MM.1S (cell line): ENCODE measurements around the gene CPEB4.

Source experiments
- DNase-seq: peaks from one replicate; pipeline ENCODE4 v3.0.0-alpha.2; 2015
- H2AFZ ChIP-seq: fragments of 300-600 bp; sonication (generic); 2 replicates; pipeline ENCODE4 v1.6.0; 2016; ENCODE audit warnings: antibody characterized with exemption, low read length
- H3F3A ChIP-seq: fragments of 300-600 bp; sonication (generic); 2 replicates; pipeline ENCODE4 v1.6.1; 2016; ENCODE audit warnings: mild to moderate bottlenecking, antibody characterized with exemption, low read length, moderate library complexity, mixed read lengths; ENCODE audit not compliant: insufficient read depth
- H3K27ac ChIP-seq: fragments of 300-600 bp; sonication (generic); 2 replicates; pipeline ENCODE4 v1.5.1; 2016; ENCODE audit warnings: mild to moderate bottlenecking, low read length
- H3K27me3 ChIP-seq: fragments of 300-600 bp; sonication (generic); replicated peaks from 2 replicates; pipeline ENCODE4 v1.6.0; 2016; ENCODE audit warnings: low read length; ENCODE audit not compliant: insufficient read depth
- H3K36me3 ChIP-seq: fragments of 300-600 bp; sonication (generic); replicated peaks from 2 replicates; pipeline ENCODE4 v1.6.1; 2016; ENCODE audit warnings: mild to moderate bottlenecking, low read length, mixed read lengths; ENCODE audit not compliant: insufficient read depth
- H3K4me1 ChIP-seq: fragments of 300-600 bp; sonication (generic); 2 replicates; pipeline ENCODE4 v1.6.1; 2016; ENCODE audit warnings: low read length, mixed read lengths
- H3K4me2 ChIP-seq: fragments of 300-600 bp; sonication (generic); 2 replicates; pipeline ENCODE4 v1.6.0; 2016; ENCODE audit warnings: low read depth, low read length
- H3K4me3 ChIP-seq: fragments of 300-600 bp; sonication (generic); 2 replicates; pipeline ENCODE4 v1.5.1; 2016; ENCODE audit warnings: low read length, mixed read lengths
- H3K79me2 ChIP-seq: fragments of 300-600 bp; sonication (generic); 2 replicates; pipeline ENCODE4 v1.6.1; 2016; ENCODE audit warnings: mixed run types, low read length, mixed read lengths
- H3K9ac ChIP-seq: fragments of 300-600 bp; sonication (generic); 2 replicates; pipeline ENCODE4 v1.6.1; 2016; ENCODE audit warnings: low read length, mixed read lengths
- H3K9me2 ChIP-seq: fragments of 300-600 bp; sonication (generic); replicated peaks from 2 replicates; pipeline ENCODE4 v1.6.1; 2016; ENCODE audit warnings: mild to moderate bottlenecking, low read length, mixed read lengths; ENCODE audit not compliant: insufficient read depth
- H3K9me3 ChIP-seq: fragments of 300-600 bp; sonication (generic); replicated peaks from 2 replicates; pipeline ENCODE4 v1.6.1; 2016; ENCODE audit warnings: mild to moderate bottlenecking, low read length, mixed read lengths; ENCODE audit not compliant: insufficient read depth
- H4K20me1 ChIP-seq: fragments of 300-600 bp; sonication (generic); 2 replicates; pipeline ENCODE4 v1.6.1; 2016; ENCODE audit warnings: mild to moderate bottlenecking, low read length, moderate library complexity, mixed read lengths; ENCODE audit not compliant: insufficient read depth
- EZH2 ChIP-seq: fragments of 300-600 bp; sonication (generic); optimal IDR thresholded peaks from 2 replicates; pipeline ENCODE3; 2017; ENCODE audit warnings: low read depth, mild to moderate bottlenecking, antibody characterized with exemption, low read length, mixed read lengths
- EZH2phosphoT487 ChIP-seq: fragments of 300-600 bp; sonication (generic); IDR thresholded peaks from 2 replicates; pipeline ENCODE4 v1.6.1; 2018; ENCODE audit warnings: antibody characterized with exemption, low read length
- TF ChIP-seq, protein P1 (sequence below): fragments of 300-600 bp; sonication (generic); IDR thresholded peaks from 2 replicates; pipeline ENCODE4 v1.5.1; 2016; ENCODE audit warnings: antibody characterized with exemption, low read length, mixed read lengths

The CPEB4 gene

DNA sequence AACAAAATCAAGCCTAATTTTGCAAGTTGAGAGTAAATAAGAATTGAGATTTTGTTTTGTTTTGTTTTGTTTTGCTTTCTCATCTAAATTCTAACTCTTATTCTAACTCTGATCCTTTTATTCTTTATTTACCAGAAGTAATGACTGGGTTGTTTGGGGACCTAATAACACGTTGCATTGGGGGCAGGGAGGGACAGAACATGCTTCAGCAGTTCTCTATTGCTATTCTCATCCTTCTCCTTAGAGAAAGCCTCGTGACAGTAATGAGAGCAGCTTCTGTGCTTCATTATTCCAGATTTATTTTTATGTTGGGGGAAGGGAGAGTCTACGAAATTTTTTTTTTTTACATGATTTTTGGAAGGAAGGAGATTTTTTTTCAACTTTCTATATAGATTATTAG lies 21.1 kb downstream of the CPEB4 start:
- Histone ChIP-seq H2AFZ (no peak overlapping the region), H3K4me1 (peaks cover 85% of the 10 kb centered on the region), H3K4me3 (peak overlapping the region; percentile 19; the same call in 1 of the 2 replicates), H3K9me2 (no peaks in the 10 kb centered on the region), H3K9ac (peak overlapping the region; percentile 67), H3K4me2 (peak overlapping the region; percentile 65), H3K27ac (peak overlapping the region; percentile 94), H3F3A (peaks cover 85% of the 10 kb centered on the region), H4K20me1 (no peaks in the 10 kb centered on the region), H3K79me2 (peaks cover 100% of the 10 kb centered on the region), H3K9me3 (no peaks in the 10 kb centered on the region), H3K36me3 (peaks cover 12% of the 10 kb centered on the region; the same call in 1 of the 2 replicates), H3K27me3 (no peaks in the 10 kb centered on the region)
- TF ChIP-seq EZH2: no peak
- no peak for TF ChIP-seq EZH2phosphoT487
- TF ChIP-seq, protein P1, sequence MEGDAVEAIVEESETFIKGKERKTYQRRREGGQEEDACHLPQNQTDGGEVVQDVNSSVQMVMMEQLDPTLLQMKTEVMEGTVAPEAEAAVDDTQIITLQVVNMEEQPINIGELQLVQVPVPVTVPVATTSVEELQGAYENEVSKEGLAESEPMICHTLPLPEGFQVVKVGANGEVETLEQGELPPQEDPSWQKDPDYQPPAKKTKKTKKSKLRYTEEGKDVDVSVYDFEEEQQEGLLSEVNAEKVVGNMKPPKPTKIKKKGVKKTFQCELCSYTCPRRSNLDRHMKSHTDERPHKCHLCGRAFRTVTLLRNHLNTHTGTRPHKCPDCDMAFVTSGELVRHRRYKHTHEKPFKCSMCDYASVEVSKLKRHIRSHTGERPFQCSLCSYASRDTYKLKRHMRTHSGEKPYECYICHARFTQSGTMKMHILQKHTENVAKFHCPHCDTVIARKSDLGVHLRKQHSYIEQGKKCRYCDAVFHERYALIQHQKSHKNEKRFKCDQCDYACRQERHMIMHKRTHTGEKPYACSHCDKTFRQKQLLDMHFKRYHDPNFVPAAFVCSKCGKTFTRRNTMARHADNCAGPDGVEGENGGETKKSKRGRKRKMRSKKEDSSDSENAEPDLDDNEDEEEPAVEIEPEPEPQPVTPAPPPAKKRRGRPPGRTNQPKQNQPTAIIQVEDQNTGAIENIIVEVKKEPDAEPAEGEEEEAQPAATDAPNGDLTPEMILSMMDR: no peak
- peak; percentile 82 for DNase-seq

DNA sequence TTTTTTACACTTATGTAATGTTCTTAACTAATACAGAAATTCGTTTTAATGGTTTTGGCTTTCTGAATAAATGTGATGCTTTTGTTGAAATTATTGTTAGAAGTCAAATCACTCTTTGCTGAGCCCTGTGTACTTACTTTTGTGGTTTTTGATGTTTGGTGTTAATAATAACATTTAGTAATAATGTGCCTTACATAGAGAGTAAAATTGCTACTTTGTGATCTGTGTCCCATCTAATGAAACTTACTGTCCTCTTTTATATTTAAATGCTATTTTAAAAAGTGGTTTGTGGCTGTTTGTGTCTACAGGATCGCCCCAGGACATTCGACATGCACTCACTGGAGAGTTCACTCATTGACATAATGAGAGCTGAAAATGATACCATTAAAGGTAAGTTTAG lies 22.1 kb downstream of the CPEB4 start:
- Histone ChIP-seq H3F3A (peaks cover 81% of the 10 kb centered on the region), H3K4me2 (peak overlapping the region; percentile 65; the same call in 1 of the 2 replicates), H3K36me3 (peaks cover 12% of the 10 kb centered on the region; the same call in 1 of the 2 replicates), H3K4me3 (peak overlapping the region; percentile 23), H2AFZ (no peak overlapping the region), H3K9me3 (no peaks in the 10 kb centered on the region), H3K79me2 (peaks cover 100% of the 10 kb centered on the region), H4K20me1 (no peaks in the 10 kb centered on the region), H3K9me2 (no peaks in the 10 kb centered on the region), H3K27me3 (no peaks in the 10 kb centered on the region), H3K9ac (peak overlapping the region; percentile 67), H3K27ac (peak overlapping the region; percentile 94; the same call in 1 of the 2 replicates), H3K4me1 (peaks cover 77% of the 10 kb centered on the region)
- DNase-seq: peak; percentile 17
- TF ChIP-seq EZH2phosphoT487: no peak
- no peak for TF ChIP-seq EZH2
- TF ChIP-seq, protein P1: no peak

DNA sequence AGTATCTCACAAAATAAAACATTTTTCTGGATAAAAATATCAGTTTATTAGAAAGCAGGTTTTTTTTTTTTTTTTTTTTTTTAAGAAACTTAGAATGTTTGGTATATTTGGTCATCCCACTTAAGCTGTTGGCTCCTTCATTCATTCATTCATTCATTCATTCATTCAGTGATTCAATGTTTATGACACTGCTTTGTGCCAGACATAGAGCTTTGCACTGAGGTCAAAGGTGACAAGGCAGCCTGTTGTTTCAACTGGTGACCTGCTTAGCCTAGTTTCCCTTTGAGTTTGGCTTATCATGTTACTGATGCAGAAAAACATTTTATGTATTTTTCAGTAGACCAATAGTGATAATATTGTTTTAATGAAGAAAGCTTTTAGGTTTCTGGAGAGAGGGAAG lies 23.5 kb downstream of the CPEB4 start:
- Histone ChIP-seq H3K9me2 (no peaks in the 10 kb centered on the region), H2AFZ (no peak overlapping the region), H3K27ac (peak overlapping the region; percentile 62; the same call in 1 of the 2 replicates), H3K9me3 (no peaks in the 10 kb centered on the region), H3F3A (peaks cover 81% of the 10 kb centered on the region), H3K36me3 (peaks cover 12% of the 10 kb centered on the region; the same call in 1 of the 2 replicates), H3K27me3 (no peaks in the 10 kb centered on the region), H3K4me3 (no peak overlapping the region), H4K20me1 (no peaks in the 10 kb centered on the region), H3K9ac (peak overlapping the region; percentile 20; the same call in 1 of the 2 replicates), H3K79me2 (peaks cover 100% of the 10 kb centered on the region), H3K4me1 (peaks cover 71% of the 10 kb centered on the region), H3K4me2 (peak overlapping the region; percentile 41)
- DNase-seq: peak; percentile 5
- no peak for TF ChIP-seq EZH2
- TF ChIP-seq EZH2phosphoT487: no peak
- TF ChIP-seq, protein P1: no peak
